ENCODE data around the gene MYL6.

DNA sequence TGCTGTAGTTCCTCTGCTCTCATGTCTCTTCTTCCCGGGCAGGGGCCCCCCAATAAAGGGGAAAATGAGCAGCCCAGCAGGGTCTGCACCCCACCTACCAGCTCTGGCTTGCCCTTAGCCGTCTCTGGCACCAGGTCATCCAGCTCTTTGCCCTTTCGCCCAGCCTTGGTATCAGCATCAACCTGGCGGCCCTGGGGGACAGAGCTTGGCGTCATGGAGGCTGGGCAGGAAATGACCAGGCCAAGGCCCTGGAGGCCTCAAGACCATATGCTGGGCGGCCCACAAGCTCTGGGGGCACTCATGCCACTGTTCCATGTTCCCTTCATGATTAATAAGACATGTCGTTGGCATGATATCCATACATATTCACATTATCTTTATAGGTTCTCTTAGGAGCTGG is 14.7 kb downstream of the MYL6 start:
- TF ChIP-seq, protein P1, sequence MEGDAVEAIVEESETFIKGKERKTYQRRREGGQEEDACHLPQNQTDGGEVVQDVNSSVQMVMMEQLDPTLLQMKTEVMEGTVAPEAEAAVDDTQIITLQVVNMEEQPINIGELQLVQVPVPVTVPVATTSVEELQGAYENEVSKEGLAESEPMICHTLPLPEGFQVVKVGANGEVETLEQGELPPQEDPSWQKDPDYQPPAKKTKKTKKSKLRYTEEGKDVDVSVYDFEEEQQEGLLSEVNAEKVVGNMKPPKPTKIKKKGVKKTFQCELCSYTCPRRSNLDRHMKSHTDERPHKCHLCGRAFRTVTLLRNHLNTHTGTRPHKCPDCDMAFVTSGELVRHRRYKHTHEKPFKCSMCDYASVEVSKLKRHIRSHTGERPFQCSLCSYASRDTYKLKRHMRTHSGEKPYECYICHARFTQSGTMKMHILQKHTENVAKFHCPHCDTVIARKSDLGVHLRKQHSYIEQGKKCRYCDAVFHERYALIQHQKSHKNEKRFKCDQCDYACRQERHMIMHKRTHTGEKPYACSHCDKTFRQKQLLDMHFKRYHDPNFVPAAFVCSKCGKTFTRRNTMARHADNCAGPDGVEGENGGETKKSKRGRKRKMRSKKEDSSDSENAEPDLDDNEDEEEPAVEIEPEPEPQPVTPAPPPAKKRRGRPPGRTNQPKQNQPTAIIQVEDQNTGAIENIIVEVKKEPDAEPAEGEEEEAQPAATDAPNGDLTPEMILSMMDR (IDR thresholded peaks at IDR 0.05; ENCODE audit: low read length): no peak
- TF ChIP-seq EZH2phosphoT487 (IDR thresholded peaks at IDR 0.05; ENCODE audit: low read length): no peak
- no peak for TF ChIP-seq EZH2 (optimal IDR thresholded peaks at IDR 0.05; ENCODE audit: low read depth, low read length)
